ENCODE results near the gene CCDC167.

GRCh38 chr6:37507690-37508421, 8.2 kb upstream of the CCDC167 start:
- TF ChIP-seq CTCF (IDR thresholded peaks at IDR 0.05) (no peak), ZFX (IDR thresholded peaks at IDR 0.05; ENCODE audit: borderline replicate concordance) (no peak)
